Effector CD8-positive, alpha-beta T cell (primary cell): Measurements from ENCODE around the gene ARHGAP42.

Experiments
- DNase-seq: peaks from one replicate; lab custom pipeline; 2025; lab: John Stamatoyannopoulos, UW

ARHGAP42 gene

GRCh38 chr11:100682247-100682969 lies 4.7 kb upstream of the ARHGAP42 start:
- no peak for DNase-seq

- no peak for DNase-seq
Measured at GRCh38 chr11:100683126-100683525, 4.0 kb upstream of the ARHGAP42 start.

GRCh38 chr11:100684101-100685065 lies 2.7 kb upstream of the ARHGAP42 start:
- no peak for DNase-seq

- DNase-seq: no peak
Measured at GRCh38 chr11:100686476-100687053, 523 bp upstream of the ARHGAP42 start.

GRCh38 chr11:100687630-100688395 lies 725 bp downstream of the ARHGAP42 start:
- DNase-seq: no peak

- DNase-seq: no peak
Measured at GRCh38 chr11:100689141-100689540, 2.1 kb downstream of the ARHGAP42 start.

GRCh38 chr11:100691896-100692653 lies 5.0 kb downstream of the ARHGAP42 start:
- no peak for DNase-seq

GRCh38 chr11:100695911-100696310 lies 8.8 kb downstream of the ARHGAP42 start:
- DNase-seq: no peak

GRCh38 chr11:100703139-100703538 lies 16.1 kb downstream of the ARHGAP42 start:
- no peak for DNase-seq

GRCh38 chr11:100703801-100704575 lies 16.9 kb downstream of the ARHGAP42 start:
- DNase-seq: no peak

GRCh38 chr11:100705447-100705846 lies 18.4 kb downstream of the ARHGAP42 start:
- no peak for DNase-seq

GRCh38 chr11:100706179-100706578 lies 19.1 kb downstream of the ARHGAP42 start:
- no peak for DNase-seq

GRCh38 chr11:100709233-100709957 lies 22.3 kb downstream of the ARHGAP42 start:
- DNase-seq: no peak

- no peak for DNase-seq
Measured at GRCh38 chr11:100711984-100712383, 24.9 kb downstream of the ARHGAP42 start.

GRCh38 chr11:100712583-100712982 lies 25.5 kb downstream of the ARHGAP42 start:
- DNase-seq: no peak

GRCh38 chr11:100715165-100715761 lies 28.2 kb downstream of the ARHGAP42 start:
- no peak for DNase-seq

- DNase-seq: no peak
Measured at GRCh38 chr11:100716838-100717237, 29.8 kb downstream of the ARHGAP42 start.

- DNase-seq: no peak
Measured at GRCh38 chr11:100719362-100719761, 32.3 kb downstream of the ARHGAP42 start.

- no peak for DNase-seq
Measured at GRCh38 chr11:100719809-100720221, 32.7 kb downstream of the ARHGAP42 start.
